Hepatocyte (in vitro differentiated cells): ENCODE measurements around the gene SIRPD. TPM values are rescaled to one million over a fixed set of nuclear protein-coding genes. Genes with fewer than 3 reads are reported as not detected.
A peak's percentile ranks its signal among the peaks of the same experiment; 100 is the strongest.

Experiments
- DNase-seq: peaks from one replicate; pipeline ENCODE4 v3.0.0-alpha.2; 2016; ENCODE audit warnings: low spot score
- H2AFZ ChIP-seq: fragments of 200-600 bp; sonication (generic); 2 replicates; pipeline ENCODE4 v1.6.0; 2016; ENCODE audit warnings: antibody characterized with exemption, mild to moderate bottlenecking
- H3K27ac ChIP-seq: fragments of 200-600 bp; sonication (generic); 2 replicates; pipeline ENCODE4 v1.5.1; 2016; ENCODE audit warnings: mild to moderate bottlenecking
- H3K27me3 ChIP-seq: fragments of 200-600 bp; sonication (generic); 2 replicates; pipeline ENCODE4 v1.6.1; 2016
- H3K36me3 ChIP-seq: fragments of 200-600 bp; sonication (generic); replicated peaks from 2 replicates; pipeline ENCODE4 v1.5.1; 2016; ENCODE audit warnings: low read depth; ENCODE audit not compliant: insufficient read depth
- H3K4me1 ChIP-seq: fragments of 200-600 bp; sonication (generic); 2 replicates; pipeline ENCODE4 v1.5.1; 2016; ENCODE audit warnings: mild to moderate bottlenecking, moderate library complexity; ENCODE audit not compliant: insufficient read depth
- H3K4me2 ChIP-seq: fragments of 200-600 bp; sonication (generic); 2 replicates; pipeline ENCODE4 v1.6.0; 2016
- H3K4me3 ChIP-seq: fragments of 200-600 bp; sonication (generic); 2 replicates; pipeline ENCODE4 v1.5.1; 2016; ENCODE audit warnings: mild to moderate bottlenecking
- H3K79me2 ChIP-seq: fragments of 200-600 bp; sonication (generic); 2 replicates; pipeline ENCODE4 v1.6.0; 2017; ENCODE audit warnings: mild to moderate bottlenecking
- H3K9me2 ChIP-seq: fragments of 200-600 bp; sonication (generic); replicated peaks from 2 replicates; pipeline ENCODE4 v1.6.0; 2017; ENCODE audit warnings: mild to moderate bottlenecking; ENCODE audit not compliant: insufficient read depth
- H3K9me3 ChIP-seq: fragments of 200-600 bp; sonication (generic); 2 replicates; pipeline ENCODE4 v1.5.1; 2016; ENCODE audit warnings: low read depth, mild to moderate bottlenecking
- H4K20me1 ChIP-seq: fragments of 200-600 bp; sonication (generic); 2 replicates; pipeline ENCODE4 v1.6.0; 2016; ENCODE audit warnings: mild to moderate bottlenecking; ENCODE audit not compliant: insufficient read depth, poor library complexity, severe bottlenecking
- CTCF ChIP-seq: fragments of 200-600 bp; sonication (generic); IDR thresholded peaks from 2 replicates; pipeline ENCODE4 v1.5.1; 2016; ENCODE audit warnings: antibody characterized with exemption, mild to moderate bottlenecking; ENCODE audit not compliant: poor library complexity
- EZH2 ChIP-seq: fragments of 200-600 bp; sonication (generic); IDR thresholded peaks from 2 replicates; pipeline ENCODE4 v1.6.1; 2016; ENCODE audit warnings: antibody characterized with exemption, mild to moderate bottlenecking, borderline replicate concordance
- EZH2phosphoT487 ChIP-seq: fragments of 200-600 bp; sonication (generic); IDR thresholded peaks from one replicate; pipeline ENCODE4 v1.6.1; 2018; ENCODE audit warnings: antibody characterized with exemption, mild to moderate bottlenecking, low read depth, moderate library complexity; ENCODE audit not compliant: unreplicated experiment, severe bottlenecking
- WGBS: methylation state at CpG from one replicate; pipeline ENCODE4 v1.1.6; 2016; ENCODE audit warnings: low lambda C conversion rate; ENCODE audit errors: missing lambda C conversion rate; 5-methylcytosine and 5-hydroxymethylcytosine counted together
- polyA plus RNA-seq: library from polyadenylated mRNA; unstranded; fragments of >200 nt; fragmentation: Nextera tagmentation; extraction: Ambion mirVana; gene quantifications from 2 replicates; pipeline ENCODE4 v1.2.1, GENCODE V29; 2016
- total RNA-seq: library from RNA; depleted of rRNA; stranded (reverse); fragments of >200 nt; gene quantifications from 2 replicates; pipeline ENCODE4 v1.2.3, GENCODE V29; 2014

Gene SIRPD
- total and polyA plus RNA-seq, 2 experiments from 2014 or later = not detected

GRCh38 chr20:1565461-1565860 lies 8.0 kb upstream of the SIRPD start:
- 85% methylated on average over 2 of the region's 2 CpGs for WGBS

GRCh38 chr20:1563598-1563997 lies 6.1 kb upstream of the SIRPD start:
- Histone ChIP-seq H3K4me2 (no peak overlapping the region), H3K9me3 (no peaks in the 10 kb centered on the region), H3K79me2 (no peaks in the 10 kb centered on the region), H3K27me3 (no peaks in the 10 kb centered on the region), H3K4me3 (no peak overlapping the region), H3K36me3 (no peaks in the 10 kb centered on the region), H3K27ac (no peak overlapping the region), H2AFZ (no peak overlapping the region), H4K20me1 (no peaks in the 10 kb centered on the region), H3K9me2 (no peaks in the 10 kb centered on the region), H3K4me1 (no peaks in the 10 kb centered on the region)
- 85% methylated on average over 2 of the region's 2 CpGs for WGBS
- DNase-seq = no peak
- TF ChIP-seq CTCF (no peak), EZH2phosphoT487 (no peak), EZH2 (no peak)

More at GRCh38 chr20:1565461-1565860, 8.0 kb upstream of the SIRPD start:
- Histone ChIP-seq H3K4me1 (no peaks in the 10 kb centered on the region), H3K27me3 (no peaks in the 10 kb centered on the region), H3K9me3 (no peaks in the 10 kb centered on the region), H3K36me3 (no peaks in the 10 kb centered on the region), H3K9me2 (no peaks in the 10 kb centered on the region), H4K20me1 (no peaks in the 10 kb centered on the region), H3K79me2 (no peaks in the 10 kb centered on the region), H2AFZ (no peak overlapping the region), H3K4me3 (no peak overlapping the region), H3K4me2 (no peak overlapping the region), H3K27ac (no peak overlapping the region)
- peak; percentile 0 for DNase-seq
- TF ChIP-seq EZH2phosphoT487 (no peak), EZH2 (no peak), CTCF (no peak)

GRCh38 chr20:1562622-1563021 lies 5.1 kb upstream of the SIRPD start:
- Histone ChIP-seq H2AFZ (no peak overlapping the region), H3K4me1 (no peaks in the 10 kb centered on the region), H3K9me2 (no peaks in the 10 kb centered on the region), H3K27ac (no peak overlapping the region), H3K36me3 (no peaks in the 10 kb centered on the region), H3K79me2 (no peaks in the 10 kb centered on the region), H3K4me2 (no peak overlapping the region), H3K9me3 (no peaks in the 10 kb centered on the region), H3K4me3 (no peak overlapping the region), H4K20me1 (no peaks in the 10 kb centered on the region), H3K27me3 (no peaks in the 10 kb centered on the region)
- WGBS = 84% methylated on average over 2 of the region's 2 CpGs
- DNase-seq = no peak
- no peak for TF ChIP-seq EZH2
- TF ChIP-seq CTCF = no peak
- TF ChIP-seq EZH2phosphoT487 = no peak

- H3K36me3 ChIP-seq = no peaks in the 10 kb centered on the region
- no peak overlapping the region for H3K27ac ChIP-seq
- no peaks in the 10 kb centered on the region for H3K4me1 ChIP-seq
- H4K20me1 ChIP-seq = no peaks in the 10 kb centered on the region
- 79% methylated on average over 2 of the region's 2 CpGs for WGBS
- TF ChIP-seq CTCF (no peak), EZH2 (no peak), EZH2phosphoT487 (no peak)
- H3K27me3 ChIP-seq = no peaks in the 10 kb centered on the region
- H3K9me3 ChIP-seq = no peaks in the 10 kb centered on the region
- no peak overlapping the region for H3K4me3 ChIP-seq
- no peak overlapping the region for H3K4me2 ChIP-seq
- H2AFZ ChIP-seq = no peak overlapping the region
- no peak for DNase-seq
- H3K79me2 ChIP-seq = no peaks in the 10 kb centered on the region
- H3K9me2 ChIP-seq = no peaks in the 10 kb centered on the region
Measured at GRCh38 chr20:1561350-1561749, 3.8 kb upstream of the SIRPD start.
